H1 (cell line): ENCODE data around the gene MSL3B.

Experiments used
- CTCF ChIA-PET: fragments of 300-600 bp; sonication (Branson Sonifier 250); formaldehyde crosslinking; loops from one replicate; lab custom pipeline; 2021; ENCODE audit not compliant: partially characterized antibody; lab: Charles Lee
- POLR2A ChIA-PET: fragments of 300-600 bp; sonication (Branson Sonifier 250); formaldehyde crosslinking; loops from one replicate; lab custom pipeline; 2021; ENCODE audit warnings: inconsistent platforms; ENCODE audit not compliant: partially characterized antibody; lab: Charles Lee
- DNase-seq, 2 experiments: peaks; one replicate each; pipeline versions ENCODE4 v3.0.0 to v3.0.0-alpha.2; 2010 to 2022; ENCODE audit warnings: low spot score in 2 of 2, low read depth in 1 of 2, mixed read lengths in 1 of 2
- FAIRE-seq: peaks from 2 replicates; lab custom pipeline; 2011; peaks lifted over from hg19 to GRCh38; lab: Jason Lieb, UNC
- H2AFZ ChIP-seq: 2 replicates; pipeline ENCODE4 v1.8.1; 2012; ENCODE audit warnings: low read length, inconsistent platforms
- H2AK5ac ChIP-seq: 2 replicates; pipeline ENCODE4 v1.6.1; 2013; ENCODE audit warnings: low read depth, low read length
- H2BK120ac ChIP-seq: replicated peaks from 2 replicates; pipeline ENCODE3; 2013; ENCODE audit warnings: low read depth, low read length, inconsistent platforms
- H2BK12ac ChIP-seq: 2 replicates; pipeline ENCODE4 v1.6.1; 2013; ENCODE audit warnings: low read depth, low read length
- H2BK15ac ChIP-seq: 2 replicates; pipeline ENCODE4 v1.6.1; 2013; ENCODE audit warnings: low read length
- H2BK20ac ChIP-seq: 2 replicates; pipeline ENCODE4 v1.6.1; 2013; ENCODE audit warnings: low read length
- H2BK5ac ChIP-seq: 2 replicates; pipeline ENCODE4 v1.6.1; 2013; ENCODE audit warnings: low read depth, low read length
- H3K14ac ChIP-seq: 2 replicates; pipeline ENCODE4 v1.6.1; 2013; ENCODE audit warnings: inconsistent platforms; ENCODE audit not compliant: insufficient read length
- H3K18ac ChIP-seq: 2 replicates; pipeline ENCODE4 v1.6.1; 2013; ENCODE audit warnings: low read length; ENCODE audit errors: extremely low read depth
- H3K23ac ChIP-seq: 2 replicates; pipeline ENCODE4 v1.6.1; 2013; ENCODE audit warnings: inconsistent platforms; ENCODE audit not compliant: insufficient read length
- H3K23me2 ChIP-seq: 2 replicates; pipeline ENCODE4 v1.6.1; 2013; ENCODE audit warnings: low read depth, low read length
- H3K27ac ChIP-seq: 2 replicates; pipeline ENCODE4 v1.6.1; 2011; ENCODE audit warnings: low read depth, low read length, inconsistent platforms
- H3K27me3 ChIP-seq, 4 experiments: replicated peaks in 1 of 4; 1 replicate in 1 of 4; 2 replicates in 3 of 4; pipeline versions ENCODE4 v1.6.1 to v1.8.1; 2011 to 2013; ENCODE audit warnings: low read length in 3 of 4, mild to moderate bottlenecking in 3 of 4, inconsistent platforms in 2 of 4, mixed read lengths in 2 of 4, moderate library complexity in 1 of 4; ENCODE audit not compliant: control insufficient read depth in 3 of 4, insufficient read depth in 3 of 4; ENCODE audit errors: extremely low read depth in 1 of 4
- H3K36me3 ChIP-seq, 4 experiments: 2 replicates each; pipeline versions ENCODE4 v1.6.1 to v1.8.1; 2011 to 2013; ENCODE audit warnings: mild to moderate bottlenecking in 4 of 4, low read length in 3 of 4, moderate library complexity in 2 of 4, control low read depth in 1 of 4, inconsistent platforms in 1 of 4; ENCODE audit not compliant: insufficient read depth in 4 of 4, control insufficient read depth in 2 of 4
- H3K4ac ChIP-seq: replicated peaks from 2 replicates; pipeline ENCODE3; 2013; ENCODE audit warnings: low read length, low read depth, mixed read lengths, inconsistent platforms; ENCODE audit not compliant: insufficient read length
- H3K4me1 ChIP-seq, 4 experiments: replicated peaks in 1 of 4; 1 replicate in 1 of 4; 2 replicates in 3 of 4; pipeline versions ENCODE4 v1.6.1 to v1.8.1; 2011 to 2013; ENCODE audit warnings: low read length in 3 of 4, inconsistent platforms in 2 of 4, mixed read lengths in 1 of 4; ENCODE audit not compliant: insufficient read depth in 4 of 4, control insufficient read depth in 3 of 4
- H3K4me2 ChIP-seq, 2 experiments: 2 replicates each; pipeline versions ENCODE4 v1.6.1 to v1.8.1; 2011 to 2013; ENCODE audit warnings: low read depth in 2 of 2, low read length in 2 of 2, control low read depth in 1 of 2, inconsistent platforms in 1 of 2, mild to moderate bottlenecking in 1 of 2; ENCODE audit not compliant: insufficient read depth in 1 of 2
- H3K4me3 ChIP-seq, 4 experiments: fragments of 200-600, 300-600 bp in 1 of 4; sonication (generic), shearing (Covaris generic), sonication (Bioruptor Twin) in 1 of 4; 2 replicates each; pipeline versions ENCODE4 v1.5.1 to v1.8.1; 2011 to 2016; ENCODE audit warnings: low read length in 4 of 4, low read depth in 3 of 4, control low read depth in 2 of 4, inconsistent platforms in 2 of 4, mild to moderate bottlenecking in 2 of 4, mixed read lengths in 1 of 4, moderate library complexity in 1 of 4; ENCODE audit not compliant: insufficient read depth in 2 of 4; ENCODE audit errors: extremely low read depth in 1 of 4
- H3K56ac ChIP-seq: replicated peaks from 2 replicates; pipeline ENCODE3; 2013; ENCODE audit warnings: low read depth, mild to moderate bottlenecking, mixed read lengths, low read length, inconsistent platforms; ENCODE audit not compliant: insufficient read length
- H3K79me1 ChIP-seq: 2 replicates; pipeline ENCODE4 v1.6.1; 2013; ENCODE audit warnings: low read depth, low read length, control low read depth
- H3K79me2 ChIP-seq, 2 experiments: 2 replicates each; pipeline versions ENCODE4 v1.6.1 to v1.8.1; 2012 to 2013; ENCODE audit warnings: low read length in 2 of 2, mild to moderate bottlenecking in 2 of 2, inconsistent platforms in 1 of 2; ENCODE audit not compliant: insufficient read depth in 2 of 2, control insufficient read depth in 1 of 2
- H3K9ac ChIP-seq, 4 experiments: replicated peaks in 1 of 4; 1 replicate in 1 of 4; 2 replicates in 3 of 4; pipeline versions ENCODE4 v1.6.1 to v1.8.1; 2011 to 2013; ENCODE audit warnings: low read depth in 3 of 4, low read length in 3 of 4, control low read depth in 2 of 4, mild to moderate bottlenecking in 2 of 4, moderate library complexity in 2 of 4, inconsistent platforms in 1 of 4; ENCODE audit errors: extremely low read depth in 1 of 4
- H3K9me3 ChIP-seq, 2 experiments: 2 replicates each; pipeline versions ENCODE4 v1.6.1 to v1.8.1; 2012 to 2013; ENCODE audit warnings: mild to moderate bottlenecking in 2 of 2, moderate library complexity in 2 of 2, control low read depth in 1 of 2, inconsistent platforms in 1 of 2, low read depth in 1 of 2, low read length in 1 of 2, mixed read lengths in 1 of 2; ENCODE audit not compliant: insufficient read depth in 2 of 2
- H4K20me1 ChIP-seq, 2 experiments: replicated peaks in 1 of 2; 2 replicates each; pipeline versions ENCODE3 to v1.8.1; 2011 to 2013; ENCODE audit warnings: inconsistent platforms in 2 of 2, low read length in 2 of 2, mild to moderate bottlenecking in 1 of 2; ENCODE audit not compliant: insufficient read depth in 2 of 2, control insufficient read depth in 1 of 2
- H4K5ac ChIP-seq: 2 replicates; pipeline ENCODE4 v1.6.1; 2013; ENCODE audit warnings: low read length, low read depth, mixed read lengths, inconsistent platforms; ENCODE audit not compliant: insufficient read length
- H4K8ac ChIP-seq: 2 replicates; pipeline ENCODE4 v1.8.0; 2013; ENCODE audit warnings: mild to moderate bottlenecking, moderate library complexity, low read length, inconsistent platforms; ENCODE audit not compliant: insufficient read depth; ENCODE audit errors: extremely low read depth
- H4K91ac ChIP-seq: replicated peaks from 2 replicates; pipeline ENCODE3; 2013; ENCODE audit warnings: low read length, mixed read lengths, inconsistent platforms; ENCODE audit not compliant: insufficient read length
- ASH2L ChIP-seq: fragments of 200-600, 300-600 bp; sonication (generic); IDR thresholded peaks from one replicate; pipeline ENCODE4 v1.7.1; 2017; ENCODE audit warnings: low read length
- EGR1 ChIP-seq: IDR thresholded peaks from 2 replicates; pipeline ENCODE4 v1.6.1; 2011; ENCODE audit warnings: low read depth, low read length, borderline replicate concordance
- RBBP5 ChIP-seq: IDR thresholded peaks from 2 replicates; pipeline ENCODE4 v1.7.1; 2012; ENCODE audit warnings: low read depth, mild to moderate bottlenecking, inconsistent platforms, low read length, moderate library complexity, borderline replicate concordance
- SIRT6 ChIP-seq: IDR thresholded peaks from one replicate; pipeline ENCODE4 v1.7.1; 2012; ENCODE audit warnings: low read length, inconsistent platforms
- TBP ChIP-seq: IDR thresholded peaks from 2 replicates; pipeline ENCODE4 v1.6.1; 2011; ENCODE audit warnings: low read depth, low read length, improper control_type of control experiment
- TEAD4 ChIP-seq: IDR thresholded peaks from 2 replicates; pipeline ENCODE4 v1.6.1; 2012; ENCODE audit warnings: low read depth, low read length, inconsistent platforms, mixed read lengths
- WGBS, 2 experiments: shearing (Covaris generic) in 1 of 2; methylation state at CpG; one replicate each; pipeline versions ENCODE4 v1.1.6 to v1.1.7; 2013 to 2015; ENCODE audit warnings: low lambda C conversion rate in 2 of 2, mixed read lengths in 2 of 2, inconsistent platforms in 1 of 2, low coverage in 1 of 2, missing lambda C conversion rate in 1 of 2; ENCODE audit not compliant: insufficient replicate concordance in 2 of 2, insufficient coverage in 1 of 2, insufficient read length in 1 of 2; ENCODE audit errors: extremely low coverage in 1 of 2, missing lambda C conversion rate in 1 of 2; 5-methylcytosine and 5-hydroxymethylcytosine counted together
- TF ChIP-seq, protein P1 (sequence below): IDR thresholded peaks from 2 replicates; pipeline ENCODE4 v1.6.1; 2011; ENCODE audit warnings: low read depth, mild to moderate bottlenecking, low read length; ENCODE audit not compliant: insufficient read depth

Gene MSL3B

GRCh38 chr2:233871432-233871831 lies 3.2 kb upstream of the MSL3B start:
- H3K36me3 ChIP-seq, result peaks cover 0 to 6% (median 3%) of the 10 kb centered on the region in 4 experiments; a peak in 3 of 8 replicates
- H2BK15ac ChIP-seq, result no peak overlapping the region
- DNase-seq (no peak), FAIRE-seq (no peak)
- no peak overlapping the region for H3K4me2 ChIP-seq
- no peak overlapping the region for H4K5ac ChIP-seq
- ChIA-PET POLR2A (no interaction called here), CTCF (no interaction called here)
- no peak overlapping the region for H3K18ac ChIP-seq
- H3K27ac ChIP-seq, result no peak overlapping the region
- no peak overlapping the region for H2BK120ac ChIP-seq
- no peak overlapping the region for H2BK5ac ChIP-seq
- H2AK5ac ChIP-seq, result no peak overlapping the region
- no peak overlapping the region for H3K9ac ChIP-seq
- H3K4ac ChIP-seq, result no peak overlapping the region
- 88 to 100% methylated on average over 1 to 4 of the region's 4 CpGs for WGBS, 2 experiments
- H3K56ac ChIP-seq, result no peak overlapping the region
- no peaks in the 10 kb centered on the region for H3K79me2 ChIP-seq
- H4K91ac ChIP-seq, result no peak overlapping the region
- H2BK12ac ChIP-seq, result no peak overlapping the region
- no peak overlapping the region for H3K14ac ChIP-seq
- no peak overlapping the region for H4K8ac ChIP-seq
- no peak overlapping the region for H2BK20ac ChIP-seq
- no peak overlapping the region for H3K23ac ChIP-seq
- peaks cover 3% of the 10 kb centered on the region for H3K23me2 ChIP-seq
- H3K4me3 ChIP-seq, result no peak overlapping the region
- no peaks in the 10 kb centered on the region for H3K4me1 ChIP-seq
- H3K27me3 ChIP-seq, result no peaks in the 10 kb centered on the region; a peak in 2 of 7 replicates
- H4K20me1 ChIP-seq, result no peaks in the 10 kb centered on the region
- no peak overlapping the region for H2AFZ ChIP-seq
- no peaks in the 10 kb centered on the region; a peak in 1 of 4 replicates for H3K9me3 ChIP-seq
- H3K79me1 ChIP-seq, result no peaks in the 10 kb centered on the region
- no peak for TF ChIP-seq TBP
- TF ChIP-seq SIRT6, result no peak
- TF ChIP-seq RBBP5, result no peak
- TF ChIP-seq, protein P1, sequence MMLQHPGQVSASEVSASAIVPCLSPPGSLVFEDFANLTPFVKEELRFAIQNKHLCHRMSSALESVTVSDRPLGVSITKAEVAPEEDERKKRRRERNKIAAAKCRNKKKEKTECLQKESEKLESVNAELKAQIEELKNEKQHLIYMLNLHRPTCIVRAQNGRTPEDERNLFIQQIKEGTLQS, result no peak
- no peak for TF ChIP-seq EGR1
- TF ChIP-seq ASH2L, result no peak
- TF ChIP-seq TEAD4, result no peak
